Activated CD4-positive, alpha-beta T cell treated with anti-CD3 and anti-CD28 coated beads, Interleukin-2, amount 10 ng/mL, durations not matched to agents 7 days and 5 days (primary cell): Measurements from ENCODE around the gene SLC25A39. TPM values are rescaled to one million over a fixed set of nuclear protein-coding genes. Genes with fewer than 3 reads are reported as not detected.
"Not testable (repeated sequence)": the region's sequence is repeated elsewhere in the genome, so short reads cannot be mapped to it uniquely, and the experiment has no call there.

Experiments
- CTCF ChIA-PET: fragments of 350-600 bp; sonication (Branson Sonifier 250); formaldehyde crosslinking; loops from one replicate; lab custom pipeline; 2021; ENCODE audit warnings: antibody characterized with exemption; lab: Charles Lee
- POLR2A ChIA-PET: fragments of 350-600 bp; sonication (Branson Sonifier 250); formaldehyde crosslinking; loops from one replicate; lab custom pipeline; 2021; ENCODE audit warnings: antibody characterized with exemption; lab: Charles Lee
- DNase-seq: peaks from one replicate; pipeline ENCODE4 v3.0.0-alpha.2; 2020
- H3K27ac Mint-ChIP-seq: one replicate; pipeline ENCODE4 v1.8.0; 2021; ENCODE audit warnings: mild to moderate bottlenecking, moderate library complexity, mixed read lengths
- H3K27me3 Mint-ChIP-seq: one replicate; pipeline ENCODE4 v1.8.0; 2021; ENCODE audit warnings: mixed read lengths
- H3K36me3 Mint-ChIP-seq: one replicate; pipeline ENCODE4 v1.8.0; 2021; ENCODE audit warnings: low read depth, mixed read lengths
- H3K4me1 Mint-ChIP-seq: one replicate; pipeline ENCODE4 v1.8.0; 2021; ENCODE audit warnings: mixed read lengths
- H3K4me3 Mint-ChIP-seq: one replicate; pipeline ENCODE4 v1.8.0; 2021; ENCODE audit warnings: mild to moderate bottlenecking, moderate library complexity, mixed read lengths
- H3K9me3 Mint-ChIP-seq: one replicate; pipeline ENCODE4 v1.8.0; 2021; ENCODE audit warnings: mixed read lengths
- total RNA-seq, 2 experiments: library from RNA; stranded (reverse); gene quantifications; one replicate each; pipeline ENCODE4 v1.2.3, GENCODE V29; 2021

SLC25A39 gene
- total RNA-seq, 2 experiments from 2014 or later: 104 to 107 TPM

DNA sequence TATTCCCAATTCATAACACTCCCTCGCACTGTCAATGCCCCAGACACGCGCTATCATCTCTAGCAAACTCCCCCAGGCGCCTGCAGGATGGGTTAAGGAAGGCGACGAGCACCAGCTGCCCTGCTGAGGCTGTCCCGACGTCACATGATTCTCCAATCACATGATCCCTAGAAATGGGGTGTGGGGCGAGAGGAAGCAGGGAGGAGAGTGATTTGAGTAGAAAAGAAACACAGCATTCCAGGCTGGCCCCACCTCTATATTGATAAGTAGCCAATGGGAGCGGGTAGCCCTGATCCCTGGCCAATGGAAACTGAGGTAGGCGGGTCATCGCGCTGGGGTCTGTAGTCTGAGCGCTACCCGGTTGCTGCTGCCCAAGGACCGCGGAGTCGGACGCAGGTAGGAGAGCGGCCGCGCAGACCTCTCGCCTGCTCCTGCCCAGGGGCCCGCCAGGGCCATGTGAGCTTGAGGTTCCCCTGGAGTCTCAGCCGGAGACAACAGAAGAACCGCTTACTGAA lies 20.4 kb upstream of the SLC25A39 start, which contains the start of gene GRN:
GRN (plus strand) TSS at position 364 of the 515 bp plus-strand sequence. CDS start 3,863 bp downstream, outside the sequence.
- peak within 1 kb of the TSS; percentile 62 for H3K27ac Mint-ChIP-seq
- peaks cover 27% of the 10 kb centered on the region for H3K4me1 Mint-ChIP-seq
- H3K9me3 Mint-ChIP-seq: no peaks in the 10 kb centered on the region
- POLR2A ChIA-PET: interaction anchor here (0.8 kb wide), 1 partner anchor 160 kb away, joined by 5 read pairs; no protein-coding TSS in a partner anchor
- CTCF ChIA-PET: interaction anchor here (0.6 to 2.5 kb wide), 15 partner anchors 10 to 697 kb away, joined by 3 to 13 read pairs (median 4); no protein-coding TSS in a partner anchor
- DNase-seq: peak; percentile 91
- H3K4me3 Mint-ChIP-seq: peak within 1 kb of the TSS; percentile 81
- H3K36me3 Mint-ChIP-seq: no peaks in the 10 kb centered on the region
- H3K27me3 Mint-ChIP-seq: peaks cover 4% of the 10 kb centered on the region

DNA sequence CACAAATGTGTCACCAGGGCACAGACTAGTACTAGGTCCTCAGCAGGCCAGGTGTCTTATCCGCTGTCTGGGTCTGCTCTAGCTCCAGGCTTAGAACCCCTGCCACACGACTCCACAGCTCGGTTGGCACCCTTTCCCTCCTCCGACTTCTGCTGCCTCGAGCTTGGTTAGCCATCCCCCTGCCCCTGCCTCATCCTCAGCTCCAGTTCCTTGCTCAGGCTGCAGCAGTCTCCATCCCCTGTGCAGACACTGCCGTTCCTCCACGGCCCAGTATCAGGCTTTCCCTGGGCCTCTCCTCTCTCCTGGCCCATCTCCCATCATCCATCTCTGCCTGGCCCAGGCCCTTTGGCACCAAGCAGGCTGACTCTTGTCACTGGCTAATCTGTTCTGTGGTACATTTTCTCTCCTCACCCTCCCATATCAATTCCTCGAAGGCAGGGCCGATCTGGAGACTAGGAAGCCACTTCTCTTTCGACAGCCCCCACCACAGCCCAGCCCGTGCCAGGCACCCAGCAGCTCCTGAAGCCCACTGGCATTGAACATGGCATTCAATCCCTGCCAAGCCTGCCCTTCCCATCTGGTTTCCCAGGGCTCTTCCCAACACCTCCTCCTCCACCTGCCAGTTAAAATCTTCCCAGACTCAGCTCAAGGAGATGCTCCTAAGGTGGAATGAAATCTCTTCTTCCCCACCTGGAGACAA lies 19.0 kb upstream of the SLC25A39 start:
- no peaks in the 10 kb centered on the region for H3K9me3 Mint-ChIP-seq
- H3K4me1 Mint-ChIP-seq: peaks cover 26% of the 10 kb centered on the region
- no peak overlapping the region for H3K27ac Mint-ChIP-seq
- peaks cover 4% of the 10 kb centered on the region for H3K27me3 Mint-ChIP-seq
- H3K4me3 Mint-ChIP-seq: no peak overlapping the region
- ChIA-PET POLR2A (no interaction called here), CTCF (interaction anchor here (0.6 to 2.5 kb wide), 7 partner anchors 12 to 424 kb away, joined by 3 to 8 read pairs (median 3); no protein-coding TSS in a partner anchor)
- no peaks in the 10 kb centered on the region for H3K36me3 Mint-ChIP-seq
- no peak for DNase-seq

DNA sequence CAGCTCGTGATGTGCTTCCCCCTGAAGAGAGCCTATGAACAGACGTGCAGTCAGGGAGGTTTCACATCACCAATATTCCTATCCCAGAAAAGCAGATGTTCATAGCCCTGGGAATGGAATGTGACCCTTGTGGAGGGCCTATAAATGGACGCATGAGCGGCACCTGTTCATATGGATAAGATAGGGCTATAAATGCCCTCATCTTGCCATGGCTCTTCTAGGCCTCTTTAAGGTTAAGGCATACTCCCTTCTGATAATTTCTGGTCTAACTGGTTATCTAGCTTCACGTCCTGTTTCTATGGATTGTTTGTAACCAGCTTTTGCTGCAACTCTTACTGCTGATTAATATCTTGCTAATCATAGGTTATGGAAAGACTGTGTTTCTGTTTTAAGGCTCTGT lies 15.9 kb upstream of the SLC25A39 start:
- H3K27me3 Mint-ChIP-seq, POLR2A ChIA-PET, DNase-seq, H3K4me3 Mint-ChIP-seq, H3K9me3 Mint-ChIP-seq, H3K27ac Mint-ChIP-seq, H3K36me3 Mint-ChIP-seq, H3K4me1 Mint-ChIP-seq: not testable (repeated sequence)
- CTCF ChIA-PET: interaction anchor here (1.6 kb wide), 1 partner anchor 10 kb away, joined by 7 read pairs; no protein-coding TSS in a partner anchor

DNA sequence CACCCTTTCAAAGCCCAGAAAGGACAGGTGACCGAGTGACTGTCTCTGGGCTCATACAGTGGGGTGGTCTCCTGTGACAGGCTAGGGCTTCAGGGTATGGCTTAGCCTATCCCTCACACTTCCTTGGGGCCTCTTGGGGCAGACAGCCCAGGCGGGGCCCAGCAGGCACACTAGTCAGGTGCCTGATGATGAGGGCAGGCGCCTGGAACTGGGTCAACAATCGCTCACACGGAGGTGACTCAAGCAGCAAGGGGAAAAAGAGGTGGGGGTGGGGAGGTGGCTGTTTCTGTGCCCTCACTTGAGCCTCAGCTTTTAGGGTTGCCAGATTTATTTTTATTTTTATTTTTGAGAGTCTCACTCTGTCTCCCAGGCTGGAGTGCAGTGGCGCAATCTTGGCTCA lies 14.1 kb upstream of the SLC25A39 start:
- ChIA-PET CTCF (interaction anchor here (1.0 to 1.4 kb wide), 2 partner anchors 13 to 128 kb away, joined by 4 to 7 read pairs; no protein-coding TSS in a partner anchor), POLR2A (interaction anchor here (0.6 kb wide), 1 partner anchor 141 kb away, joined by 3 read pairs; no protein-coding TSS in a partner anchor)
- Mint-ChIP-seq H3K4me3 (no peak overlapping the region), H3K27me3 (peaks cover 6% of the 10 kb centered on the region), H3K4me1 (no peaks in the 10 kb centered on the region), H3K9me3 (no peaks in the 10 kb centered on the region), H3K27ac (peak overlapping the region; percentile 25), H3K36me3 (no peaks in the 10 kb centered on the region)
- DNase-seq: no peak

DNA sequence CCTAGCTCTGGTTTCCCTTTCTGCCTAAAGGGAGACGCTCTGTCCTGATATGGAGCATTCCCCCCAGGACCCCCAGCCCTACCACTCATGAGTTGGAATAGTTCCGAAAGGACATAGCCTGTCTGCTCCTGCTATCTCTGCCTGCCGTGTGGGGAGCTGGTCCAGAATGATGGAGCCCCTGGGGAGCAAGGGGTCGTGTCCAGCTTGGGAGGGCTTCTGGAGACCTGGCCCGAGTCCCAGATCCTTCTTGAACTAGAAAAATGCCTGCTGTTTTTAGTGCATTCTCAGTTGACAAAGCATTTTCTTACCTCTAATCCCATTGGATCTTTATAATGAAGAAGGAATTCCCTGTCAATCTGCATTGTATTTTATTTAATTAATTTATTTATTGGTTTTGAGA lies 11.3 kb upstream of the SLC25A39 start:
- H3K27ac Mint-ChIP-seq: no peak overlapping the region

DNA sequence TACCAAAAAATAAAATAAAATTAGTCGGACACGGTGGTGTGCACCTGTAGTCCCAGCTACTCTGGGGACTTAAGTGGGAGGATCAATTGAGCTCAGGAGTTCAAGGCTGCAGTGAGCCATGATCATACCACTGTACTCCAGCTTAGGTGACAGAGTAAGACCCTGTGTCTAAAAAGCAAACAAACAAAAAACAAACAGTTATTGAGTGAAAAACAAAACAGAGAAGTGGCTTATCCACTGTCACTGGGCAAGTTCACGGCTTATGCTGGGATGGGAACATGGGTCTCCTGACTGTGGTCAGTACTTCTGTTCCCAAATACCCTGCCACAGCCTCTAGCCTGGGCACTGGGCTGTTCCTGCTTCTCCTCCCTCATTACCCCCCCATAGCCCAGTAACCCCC lies 10.9 kb upstream of the SLC25A39 start:
- ChIA-PET POLR2A (no interaction called here), CTCF (interaction anchor here (0.6 to 1.4 kb wide), 5 partner anchors 15 to 938 kb away, joined by 3 to 11 read pairs (median 4); no protein-coding TSS in a partner anchor)
- no peak for DNase-seq
- Mint-ChIP-seq H3K27me3 (peaks cover 2% of the 10 kb centered on the region), H3K36me3 (no peaks in the 10 kb centered on the region), H3K4me1 (peaks cover 6% of the 10 kb centered on the region), H3K9me3 (no peaks in the 10 kb centered on the region), H3K4me3 (no peak overlapping the region), H3K27ac (no peak overlapping the region)

More for the DNA sequence above, 11.3 kb upstream of the SLC25A39 start:
- Mint-ChIP-seq H3K4me3 (no peak overlapping the region), H3K27me3 (peaks cover 3% of the 10 kb centered on the region), H3K9me3 (no peaks in the 10 kb centered on the region), H3K36me3 (no peaks in the 10 kb centered on the region), H3K4me1 (peaks cover 6% of the 10 kb centered on the region)
- CTCF ChIA-PET: interaction anchor here (0.6 to 1.4 kb wide), 6 partner anchors 14 to 938 kb away, joined by 3 to 11 read pairs (median 4); no protein-coding TSS in a partner anchor
- no peak for DNase-seq
- POLR2A ChIA-PET: no interaction called here

DNA sequence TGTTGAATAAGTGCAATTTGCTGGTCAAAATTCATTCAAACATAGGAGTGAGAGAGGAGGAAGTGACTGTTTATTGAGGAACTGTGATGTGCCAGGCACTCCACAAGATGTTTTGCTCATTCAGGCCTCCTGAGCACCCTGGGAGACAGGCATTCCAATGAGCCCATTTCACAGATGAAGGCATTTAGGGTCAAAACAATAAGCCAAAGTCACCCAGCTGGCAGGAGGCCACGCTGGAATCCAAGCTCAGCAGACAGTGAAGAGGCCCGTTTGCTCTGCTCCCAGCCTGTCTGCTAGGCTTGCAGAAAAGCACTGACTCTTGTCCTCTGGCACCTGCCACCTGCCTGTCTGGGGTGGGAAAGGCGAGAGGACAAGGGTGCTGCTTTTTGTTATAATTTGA lies 10.1 kb upstream of the SLC25A39 start:
- no peak overlapping the region for H3K4me3 Mint-ChIP-seq
- H3K27me3 Mint-ChIP-seq: peaks cover 2% of the 10 kb centered on the region
- H3K27ac Mint-ChIP-seq: no peak overlapping the region
- H3K36me3 Mint-ChIP-seq: no peaks in the 10 kb centered on the region
- DNase-seq: no peak
- peaks cover 6% of the 10 kb centered on the region for H3K4me1 Mint-ChIP-seq
- H3K9me3 Mint-ChIP-seq: no peaks in the 10 kb centered on the region
- ChIA-PET POLR2A (no interaction called here), CTCF (interaction anchor here (1.3 to 1.4 kb wide), 3 partner anchors 16 to 124 kb away, joined by 4 to 11 read pairs (median 4); no protein-coding TSS in a partner anchor)

DNA sequence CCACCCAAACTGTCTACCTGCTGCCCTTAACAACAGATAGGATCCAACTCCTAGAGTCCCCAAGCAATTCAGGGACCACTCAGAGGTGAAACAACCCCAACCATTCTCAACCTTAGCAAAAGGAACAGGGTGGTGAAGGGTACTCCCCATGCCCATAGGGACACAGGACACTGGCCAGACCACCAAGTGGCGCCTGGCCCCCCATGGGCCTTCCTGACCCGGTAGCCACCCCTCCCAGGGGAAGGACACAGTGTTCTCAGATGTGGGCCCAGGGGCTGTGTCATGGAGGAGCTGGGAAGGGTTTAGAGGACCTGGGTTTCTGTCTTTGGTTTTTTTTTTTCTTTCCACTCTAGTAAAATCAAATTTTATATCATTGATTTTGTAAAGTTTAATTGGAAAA lies 9.7 kb upstream of the SLC25A39 start:
- CTCF ChIA-PET: interaction anchor here (1.4 to 4.9 kb wide), 2 partner anchors 124 kb away, joined by 11 to 34 read pairs; no protein-coding TSS in a partner anchor
- POLR2A ChIA-PET: no interaction called here
- H3K4me1 Mint-ChIP-seq: peaks cover 6% of the 10 kb centered on the region
- H3K9me3 Mint-ChIP-seq: no peaks in the 10 kb centered on the region
- H3K27me3 Mint-ChIP-seq: peaks cover 2% of the 10 kb centered on the region
- no peak for DNase-seq
- H3K4me3 Mint-ChIP-seq: no peak overlapping the region
- H3K36me3 Mint-ChIP-seq: no peaks in the 10 kb centered on the region
- H3K27ac Mint-ChIP-seq: no peak overlapping the region

DNA sequence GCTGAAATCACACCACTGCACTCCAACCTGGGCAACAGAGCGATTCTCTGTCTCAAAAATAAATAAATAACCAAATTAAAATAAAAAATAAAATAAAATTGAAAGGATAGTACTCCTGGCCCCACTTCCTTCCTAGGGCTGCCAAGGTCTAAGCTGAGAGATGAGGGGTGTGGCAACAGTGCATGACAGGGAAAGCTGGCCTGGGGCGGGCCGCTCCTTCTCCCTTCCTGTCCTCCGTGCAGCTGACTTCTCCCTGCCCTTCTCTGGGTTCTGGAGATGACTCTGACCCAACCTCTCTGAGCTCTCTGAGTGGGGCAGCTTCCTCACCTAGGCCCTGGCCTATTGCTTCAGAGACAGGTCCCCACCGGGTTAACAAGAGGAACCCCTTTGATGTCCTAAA lies 8.7 kb upstream of the SLC25A39 start:
- ChIA-PET CTCF (interaction anchor here (0.7 to 4.9 kb wide), 5 partner anchors 13 to 135 kb away, joined by 3 to 34 read pairs (median 5); no protein-coding TSS in a partner anchor), POLR2A (no interaction called here)
- Mint-ChIP-seq H3K4me3 (no peak overlapping the region), H3K27ac (no peak overlapping the region), H3K9me3 (no peaks in the 10 kb centered on the region), H3K4me1 (peaks cover 6% of the 10 kb centered on the region), H3K36me3 (no peaks in the 10 kb centered on the region), H3K27me3 (peaks cover 2% of the 10 kb centered on the region)
- no peak for DNase-seq

DNA sequence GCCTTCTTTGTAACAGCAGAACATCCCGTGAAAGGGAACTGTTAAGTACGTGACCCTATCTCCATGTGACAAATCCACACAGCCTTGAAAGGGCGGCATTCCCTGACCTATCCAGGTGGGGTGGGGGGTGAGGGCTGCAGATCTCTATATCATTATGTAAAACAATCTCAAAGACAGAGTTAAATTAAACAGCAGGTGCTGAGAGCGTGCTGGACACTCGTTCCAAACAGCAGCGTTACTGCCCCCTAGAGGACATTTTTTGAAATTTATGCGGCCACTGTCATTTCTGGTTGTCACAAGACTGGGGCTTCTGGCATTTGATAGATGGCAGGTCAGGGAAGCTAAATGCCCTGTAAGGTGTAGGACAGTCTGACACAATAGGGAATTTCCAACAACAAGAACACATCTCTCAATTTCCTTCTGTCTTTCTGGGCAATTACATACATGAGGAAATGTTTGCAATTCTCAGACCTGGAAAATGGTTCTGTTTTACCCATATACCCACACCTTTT lies 6.7 kb upstream of the SLC25A39 start:
- Mint-ChIP-seq H3K27me3 (no peaks in the 10 kb centered on the region), H3K9me3 (no peaks in the 10 kb centered on the region), H3K4me1 (peaks cover 17% of the 10 kb centered on the region), H3K4me3 (no peak overlapping the region), H3K36me3 (no peaks in the 10 kb centered on the region), H3K27ac (no peak overlapping the region)
- ChIA-PET POLR2A (no interaction called here), CTCF (interaction anchor here (0.6 to 4.9 kb wide), 16 partner anchors 10 to 333 kb away, joined by 3 to 34 read pairs (median 4); partner anchors contain the start of gene FAM171A2)
- DNase-seq: peak; percentile 83

DNA sequence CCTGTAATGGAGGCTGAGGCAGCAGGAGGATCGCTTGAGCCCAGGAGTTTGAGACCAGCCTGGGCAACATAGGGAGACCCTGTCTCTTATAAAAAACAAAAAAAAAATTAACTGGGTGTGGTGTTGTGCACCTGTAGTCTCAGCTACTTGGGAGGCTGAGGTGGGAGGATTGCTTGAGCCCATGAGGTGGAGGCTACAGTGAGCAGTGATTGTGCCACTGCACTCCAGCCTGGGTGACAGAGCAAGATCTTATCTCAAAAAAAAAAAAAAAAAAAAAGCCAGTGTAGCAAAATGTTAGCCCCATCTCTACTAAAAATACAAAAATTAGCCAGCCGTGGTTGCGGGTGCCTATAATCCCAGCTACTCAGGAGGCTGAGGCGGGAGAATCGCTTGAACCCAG lies 5.6 kb upstream of the SLC25A39 start:
- DNase-seq, H3K4me3 Mint-ChIP-seq, H3K9me3 Mint-ChIP-seq, H3K27me3 Mint-ChIP-seq, H3K36me3 Mint-ChIP-seq, POLR2A ChIA-PET, H3K27ac Mint-ChIP-seq: not testable (repeated sequence)
- CTCF ChIA-PET: interaction anchor here (0.6 to 4.9 kb wide), 10 partner anchors 11 to 406 kb away, joined by 3 to 34 read pairs (median 4); partner anchors contain the start of gene ATXN7L3
- peaks cover 17% of the 10 kb centered on the region for H3K4me1 Mint-ChIP-seq

DNA sequence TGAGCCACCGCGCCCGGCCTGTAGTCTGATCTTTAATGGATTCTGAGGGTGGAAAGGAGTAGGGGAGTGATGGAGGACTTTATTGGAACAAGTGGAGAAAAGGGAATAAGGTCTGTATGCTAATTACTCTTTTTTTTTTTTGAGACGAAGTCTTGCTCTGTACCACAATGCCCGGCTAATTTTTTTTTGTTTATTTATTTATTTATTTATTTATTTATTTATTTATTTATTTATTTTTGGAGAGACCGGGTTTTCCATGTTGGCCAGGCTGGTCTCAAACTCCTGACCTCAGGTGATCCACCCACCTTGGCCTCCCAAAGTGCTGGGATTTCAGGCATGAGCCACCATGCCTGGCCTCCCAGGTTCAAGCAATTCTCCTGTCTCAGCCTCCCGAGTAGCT lies 4.9 kb upstream of the SLC25A39 start:
- POLR2A ChIA-PET: interaction anchor here (0.6 kb wide), 1 partner anchor 16 kb away, joined by 3 read pairs; no protein-coding TSS in a partner anchor
- DNase-seq, H3K27me3 Mint-ChIP-seq, H3K27ac Mint-ChIP-seq, H3K36me3 Mint-ChIP-seq, H3K9me3 Mint-ChIP-seq, H3K4me3 Mint-ChIP-seq: not testable (repeated sequence)
- CTCF ChIA-PET: interaction anchor here (0.7 to 4.9 kb wide), 3 partner anchors 112 to 405 kb away, joined by 3 to 34 read pairs (median 5); no protein-coding TSS in a partner anchor
- peaks cover 17% of the 10 kb centered on the region for H3K4me1 Mint-ChIP-seq
